GM21367 (cell line): ENCODE results near the gene ETV4.

Experiments
- ATAC-seq: cut with Tn5 transposase; IDR thresholded peaks from one replicate; pipeline ENCODE4 v1.9.1; 2021; ENCODE audit not compliant: unreplicated experiment

ETV4 gene

DNA sequence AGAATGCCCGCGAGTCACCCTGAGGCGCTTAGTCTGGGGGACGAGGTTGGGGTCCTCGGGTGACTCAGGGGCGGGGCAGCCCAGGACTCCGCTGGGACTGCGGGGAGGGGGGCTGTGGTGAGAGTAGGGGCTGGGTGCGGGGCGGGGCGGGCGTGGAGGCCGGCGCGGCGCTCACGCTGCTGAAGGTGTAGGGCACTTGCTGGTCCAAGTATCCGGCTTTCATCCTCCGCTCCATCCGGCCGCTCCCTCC is 832 bp downstream of the ETV4 start:
- ATAC-seq, result no peak

DNA sequence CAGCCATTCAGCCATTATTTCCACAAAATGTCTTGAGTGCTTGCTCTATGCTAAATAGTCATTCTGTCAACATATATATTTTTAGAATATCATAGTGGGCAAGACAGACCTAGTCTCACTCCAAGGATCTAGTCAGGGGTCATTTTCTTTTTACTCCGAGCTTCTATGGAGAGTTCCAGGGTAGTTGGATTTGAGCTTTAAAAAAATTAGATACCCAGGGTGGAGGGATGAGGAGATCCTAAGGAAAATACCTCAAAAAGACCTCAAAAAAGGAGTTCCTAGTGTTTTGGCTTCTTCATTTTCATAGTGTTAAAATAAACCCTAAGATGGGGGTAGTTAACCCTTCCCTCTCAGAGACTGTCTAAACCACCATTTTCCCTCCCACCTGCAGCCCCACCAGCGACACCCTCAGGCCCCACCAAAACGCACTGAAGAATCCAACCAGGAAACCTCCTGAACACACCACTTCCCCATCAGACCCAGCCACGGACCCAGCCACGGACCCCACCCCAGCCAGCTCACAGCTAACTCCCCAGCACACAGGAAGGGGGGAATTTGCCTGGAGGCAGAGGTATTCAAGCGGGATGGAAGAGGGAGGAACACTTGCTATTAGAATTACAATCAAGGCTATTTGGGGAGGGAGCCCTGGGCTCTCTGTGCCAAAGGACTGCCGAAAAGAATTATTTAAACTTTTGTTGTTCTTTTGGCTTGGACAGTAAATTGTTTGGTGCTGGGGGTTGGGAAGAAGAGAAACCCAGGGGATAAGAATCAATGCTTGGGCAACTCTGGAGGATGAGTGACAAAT is 2.2 kb downstream of the ETV4 start:
- ATAC-seq, result no peak

DNA sequence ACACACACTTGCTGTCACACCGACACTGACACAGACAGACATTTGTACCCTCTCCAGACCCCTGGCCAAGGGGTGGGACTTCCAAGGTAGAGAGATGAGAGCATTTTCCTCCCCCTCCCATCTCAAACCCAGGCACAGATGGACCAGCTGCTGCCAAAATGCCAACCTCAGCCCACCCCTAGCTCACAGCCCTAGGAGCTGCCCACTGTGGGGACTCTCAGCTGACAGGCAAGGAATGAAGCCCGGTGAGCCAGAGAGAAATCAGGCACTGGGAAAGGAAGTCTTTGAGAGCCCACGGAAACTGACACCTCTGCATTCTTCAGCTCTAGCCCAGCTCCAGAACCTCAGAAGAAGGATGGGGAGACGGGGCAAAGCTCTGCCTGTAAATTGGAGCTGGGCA is 2.8 kb downstream of the ETV4 start:
- ATAC-seq, result no peak

- ATAC-seq, result no peak
These were observed 3.3 kb downstream of the ETV4 start for GRCh38 chr17:43542859-43543258.

DNA sequence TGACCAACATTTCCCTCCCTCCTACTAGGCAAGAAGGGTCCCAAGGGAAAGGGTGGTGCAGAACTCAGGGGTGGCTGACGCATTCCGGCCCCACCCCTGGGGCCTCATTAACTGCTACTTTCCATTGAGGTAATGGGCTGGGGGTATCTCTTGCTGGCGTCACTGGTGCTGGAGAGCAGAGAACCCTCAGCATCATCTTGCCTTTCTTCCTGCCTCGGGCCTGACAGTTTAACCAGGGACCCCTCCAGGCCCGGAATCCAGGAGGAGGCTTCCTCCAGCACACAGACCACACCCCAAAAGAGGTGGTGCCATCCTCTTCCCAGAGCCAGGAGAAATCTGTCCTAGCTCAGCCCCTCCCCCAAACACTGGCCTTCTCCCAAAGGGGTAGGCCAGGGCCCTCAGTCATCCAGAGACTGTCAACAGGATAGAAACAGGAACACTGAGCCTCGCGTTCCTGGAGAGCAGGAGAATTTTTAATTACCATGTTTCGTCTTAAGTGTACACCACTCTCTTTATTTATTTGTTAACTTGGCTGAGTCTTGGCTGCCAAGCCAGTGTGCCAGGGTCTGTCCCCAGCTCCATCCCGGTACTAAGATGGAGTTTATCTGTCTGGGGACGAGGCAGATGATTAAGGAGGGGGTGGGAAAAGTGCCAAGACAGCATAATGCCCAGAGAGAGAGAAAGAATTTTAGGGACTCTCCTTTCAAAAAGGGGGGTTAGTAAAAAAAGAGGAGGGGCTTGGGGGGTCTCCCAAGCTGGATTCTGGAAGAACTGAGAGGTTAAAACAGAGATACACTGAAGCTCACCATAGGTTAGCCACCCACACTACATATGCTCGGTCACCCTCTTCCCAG is 5.1 kb downstream of the ETV4 start:
- no peak for ATAC-seq

DNA sequence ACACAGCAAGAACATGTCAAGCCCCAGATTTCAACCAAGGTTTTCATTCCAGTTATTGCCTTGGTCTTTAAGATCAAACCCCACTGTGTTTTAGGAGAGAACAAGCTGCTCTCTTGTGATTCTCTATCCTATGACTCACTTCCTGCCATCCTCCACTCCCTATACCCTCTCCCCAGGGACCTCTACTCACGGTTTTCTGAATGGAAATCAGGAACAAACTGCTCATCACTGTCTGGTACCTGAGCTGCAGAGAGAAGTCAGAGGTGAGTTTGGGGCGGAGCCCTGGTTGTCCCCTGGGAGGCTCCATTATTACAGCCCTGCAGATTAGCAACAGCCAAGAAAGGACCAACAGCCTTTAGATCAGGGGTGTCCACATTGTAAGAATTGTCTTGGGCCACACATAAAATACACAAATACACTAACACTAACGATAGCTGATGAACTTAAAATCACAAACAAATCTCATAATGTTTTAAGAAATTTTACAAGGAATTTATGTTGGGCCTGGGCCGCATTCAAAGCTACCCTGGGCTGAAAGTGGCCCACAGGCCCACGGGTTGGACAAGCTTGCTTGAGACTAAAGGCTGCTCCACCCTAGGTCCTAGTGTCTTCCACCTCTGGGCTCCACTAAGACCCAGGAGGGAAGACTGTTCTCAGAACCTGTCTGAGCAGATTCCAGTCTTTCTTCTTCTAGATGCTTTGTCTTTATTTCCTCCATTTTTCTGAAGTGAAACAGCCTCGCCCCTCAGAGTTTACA is 9.7 kb downstream of the ETV4 start:
- ATAC-seq, result no peak

GRCh38 chr17:43534909-43535308 is 11.2 kb downstream of the ETV4 start:
- ATAC-seq, result no peak

DNA sequence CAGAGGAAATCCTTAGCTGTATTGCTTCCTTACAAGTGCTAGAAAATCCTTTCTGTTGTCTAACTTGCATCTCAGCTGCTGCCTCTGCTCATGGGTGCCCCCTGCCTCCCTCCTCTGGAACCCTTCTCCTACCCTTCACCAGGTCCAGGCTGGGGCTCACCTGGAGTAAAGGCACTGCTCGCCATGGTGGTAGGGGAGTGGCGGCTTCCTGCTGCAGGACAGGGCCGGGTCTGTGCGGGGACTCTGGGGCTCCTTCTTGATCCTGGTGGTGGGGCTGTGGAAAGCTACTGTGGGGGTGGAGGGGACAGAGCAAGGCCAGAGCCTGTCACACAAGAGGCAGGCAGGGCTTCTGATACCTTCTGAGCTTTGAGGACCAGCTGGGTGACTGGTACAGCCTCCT is 12.4 kb downstream of the ETV4 start:
- ATAC-seq, result no peak

- ATAC-seq, result no peak
These were observed 13.6 kb downstream of the ETV4 start for GRCh38 chr17:43532581-43532980.

DNA sequence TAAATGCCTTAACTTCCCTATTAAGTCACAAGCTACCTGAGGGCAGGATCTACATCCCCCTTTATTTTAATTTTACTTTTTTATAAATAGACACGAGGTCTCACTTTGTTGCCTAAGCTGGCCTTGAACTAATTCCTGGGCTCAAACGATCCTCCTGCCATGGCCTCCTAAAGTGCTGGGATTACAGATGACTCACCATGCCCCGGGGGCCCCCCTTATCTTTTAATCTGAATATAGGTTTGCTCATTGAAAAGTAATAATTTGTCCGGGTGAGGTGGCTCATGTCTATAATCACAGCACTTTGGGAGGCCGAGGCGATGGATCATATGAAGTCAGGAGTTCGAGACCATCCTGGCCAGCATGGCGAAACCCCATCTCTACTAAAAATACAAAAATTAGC is 14.2 kb downstream of the ETV4 start:
- ATAC-seq, result no peak

DNA sequence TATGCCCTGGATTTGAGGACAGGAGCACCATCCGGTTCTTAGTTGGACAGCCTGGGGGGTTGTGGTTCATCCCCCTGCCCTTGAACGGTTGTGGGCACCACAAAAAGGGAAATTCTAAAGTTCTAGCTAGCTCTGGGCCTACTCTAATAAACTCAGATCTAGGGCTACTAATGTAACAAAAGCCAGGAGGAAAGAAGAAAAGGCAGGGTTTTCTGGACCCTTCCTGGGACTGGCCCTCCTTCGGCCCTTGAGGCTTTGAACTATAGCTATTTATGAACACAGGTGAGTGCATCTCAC is 15.1 kb downstream of the ETV4 start:
- ATAC-seq, result no peak

GRCh38 chr17:43530288-43531081 is 15.7 kb downstream of the ETV4 start:
- ATAC-seq, result no peak

DNA sequence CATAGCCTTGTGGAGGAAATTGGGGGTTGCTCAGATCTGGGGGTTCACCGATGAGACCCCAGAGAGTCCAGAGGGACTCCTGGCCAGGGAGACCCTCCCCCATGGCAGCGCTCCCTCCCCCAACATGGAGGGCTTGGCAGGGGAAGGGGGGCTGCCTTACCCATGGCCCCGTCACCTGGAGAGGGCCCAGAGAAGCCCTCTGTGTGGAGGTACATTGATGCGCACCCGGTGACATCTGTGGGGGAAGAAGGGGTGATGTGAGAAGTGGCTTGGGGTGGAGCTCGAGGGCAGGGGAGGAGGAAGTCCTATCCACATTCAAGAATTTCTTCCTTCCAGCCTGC is 16.2 kb downstream of the ETV4 start:
- ATAC-seq, result no peak

DNA sequence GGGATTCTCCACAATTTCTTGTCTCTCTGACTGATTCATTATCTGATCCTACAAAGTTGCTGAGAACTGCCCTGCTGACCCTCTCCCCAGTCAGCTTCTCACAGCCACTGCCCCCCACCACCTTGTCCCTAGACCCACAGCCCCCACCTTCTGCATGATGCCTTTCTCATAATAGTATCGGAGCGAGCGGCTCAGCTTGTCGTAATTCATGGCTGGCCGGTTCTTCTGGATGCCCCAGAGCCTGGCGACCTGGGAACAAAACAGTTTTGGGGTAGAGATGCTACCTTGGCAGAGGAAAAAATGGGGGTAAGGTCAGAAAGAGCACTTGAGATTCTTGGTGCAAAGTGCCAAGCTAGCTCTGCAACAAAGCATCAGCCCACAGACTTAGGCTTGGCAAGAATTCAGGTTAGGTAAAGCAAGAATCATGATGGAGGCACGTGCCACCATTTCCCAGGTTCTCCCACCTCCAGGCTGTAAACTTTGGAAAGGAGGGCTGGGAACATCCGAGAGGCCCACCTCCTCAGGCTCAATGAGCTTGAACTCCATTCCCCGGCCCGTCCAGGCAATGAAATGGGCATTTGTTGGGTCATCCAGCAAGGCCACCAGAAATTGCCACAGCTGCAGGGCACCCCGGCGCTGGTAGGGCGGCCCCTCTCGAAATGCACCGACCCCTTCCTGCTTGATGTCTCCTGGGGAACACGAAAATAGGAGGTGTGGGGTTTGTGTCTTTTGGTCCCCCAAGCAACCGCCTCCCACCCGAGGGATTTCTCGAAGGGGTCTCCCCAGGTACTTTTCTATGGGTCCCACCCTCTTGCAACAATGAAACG is 16.9 kb downstream of the ETV4 start:
- no peak for ATAC-seq

DNA sequence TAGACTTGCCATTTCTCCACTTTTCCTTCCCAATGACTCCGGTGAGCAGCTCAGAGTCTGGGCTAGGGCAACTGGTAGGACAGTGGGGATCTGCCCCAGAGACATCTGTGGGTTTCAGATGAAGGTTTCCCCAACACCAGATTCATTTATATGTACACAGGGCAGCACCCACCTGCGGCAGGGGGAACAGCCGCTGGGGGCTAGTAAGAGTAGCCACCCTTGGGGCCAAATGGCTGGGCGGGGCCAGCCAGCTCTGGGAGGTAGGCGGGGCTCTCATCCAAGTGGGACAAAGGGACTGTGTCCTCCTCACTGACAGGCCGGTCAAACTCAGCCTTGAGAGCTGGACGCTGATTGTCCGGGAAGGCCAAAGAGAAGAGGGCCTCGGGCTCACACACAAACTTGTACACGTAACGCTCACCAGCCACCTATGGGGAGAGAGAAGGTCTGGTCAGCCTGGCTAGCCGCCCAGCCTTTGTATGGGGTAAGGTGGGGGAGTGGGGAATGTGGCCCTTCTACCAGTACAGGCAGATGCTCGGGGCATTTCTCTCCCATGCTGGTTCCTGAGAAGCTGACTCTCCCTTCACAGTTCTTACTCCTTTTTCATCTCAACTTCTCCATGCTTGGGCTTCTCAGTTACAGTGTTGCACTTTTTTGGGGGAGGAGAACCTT is 17.7 kb downstream of the ETV4 start:
- ATAC-seq, result no peak

- ATAC-seq, result no peak
These were observed 19.1 kb downstream of the ETV4 start for GRCh38 chr17:43526886-43527648.

- ATAC-seq, result no peak
These were observed 21.1 kb downstream of the ETV4 start for GRCh38 chr17:43524945-43525575.

- ATAC-seq, result no peak
These were observed 24.8 kb downstream of the ETV4 start for GRCh38 chr17:43521389-43521788.
